ENCODE results near the gene MBNL1.

The MBNL1 gene

GRCh38 chr3:152235709-152236298, 32.9 kb upstream of the MBNL1 start (continued):
- TF ChIP-seq ZNF544 (tag by site-specific recombination; IDR thresholded peaks at IDR 0.05) (no peak), ZNF366 (tag by site-specific recombination; conservative IDR thresholded peaks at IDR 0.05) (no peak), ZNF138 (tag by site-specific recombination; IDR thresholded peaks at IDR 0.05; ENCODE audit: borderline replicate concordance) (no peak), ZNF548 (tag by site-specific recombination; IDR thresholded peaks at IDR 0.05) (no peak), CTCF (tag by site-specific recombination; IDR thresholded peaks at IDR 0.05) (no peak)
- TF ChIP-seq, protein P1, sequence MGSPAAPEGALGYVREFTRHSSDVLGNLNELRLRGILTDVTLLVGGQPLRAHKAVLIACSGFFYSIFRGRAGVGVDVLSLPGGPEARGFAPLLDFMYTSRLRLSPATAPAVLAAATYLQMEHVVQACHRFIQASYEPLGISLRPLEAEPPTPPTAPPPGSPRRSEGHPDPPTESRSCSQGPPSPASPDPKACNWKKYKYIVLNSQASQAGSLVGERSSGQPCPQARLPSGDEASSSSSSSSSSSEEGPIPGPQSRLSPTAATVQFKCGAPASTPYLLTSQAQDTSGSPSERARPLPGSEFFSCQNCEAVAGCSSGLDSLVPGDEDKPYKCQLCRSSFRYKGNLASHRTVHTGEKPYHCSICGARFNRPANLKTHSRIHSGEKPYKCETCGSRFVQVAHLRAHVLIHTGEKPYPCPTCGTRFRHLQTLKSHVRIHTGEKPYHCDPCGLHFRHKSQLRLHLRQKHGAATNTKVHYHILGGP (tag by site-specific recombination; IDR thresholded peaks at IDR 0.05) = no peak

GRCh38 chr3:152236716-152237115, 32.0 kb upstream of the MBNL1 start:
- Histone ChIP-seq H3K27ac (ENCODE audit: extremely low read depth, low read depth, low read length) (no peak overlapping the region), H3K9me3 (ENCODE audit: control insufficient read depth, insufficient read depth, low read depth, low read length) (no peaks in the 10 kb centered on the region), H3K4me1 (ENCODE audit: control insufficient read depth, insufficient read depth, low read length) (0 out of 2 replicates have a peak, but pooled peaks cover 2% of the 10 kb centered on the region), H3K36me3 (ENCODE audit: control insufficient read depth in 2 of 2, insufficient read depth in 1 of 2, low read length in 2 of 2) (no peaks in the 10 kb centered on the region), H3K4me3 (ENCODE audit: low read depth, low read length) (no peak overlapping the region)
- TF ChIP-seq IKZF3 (tag by site-specific recombination; IDR thresholded peaks at IDR 0.05) (no peak), ZNF670 (tag by site-specific recombination; IDR thresholded peaks at IDR 0.05; ENCODE audit: low read depth) (no peak), ZNF335 (tag by site-specific recombination; conservative IDR thresholded peaks at IDR 0.05) (peak; percentile 42; the same call in 1 of the 2 replicates), ZNF280C (tag by site-specific recombination; IDR thresholded peaks at IDR 0.05) (no peak), ZNF133 (tag by site-specific recombination; IDR thresholded peaks at IDR 0.05) (no peak), ZNF521 (tag by site-specific recombination; IDR thresholded peaks at IDR 0.05) (no peak), HOXD13 (CRISPR knock-in tag; IDR thresholded peaks at IDR 0.05; ENCODE audit: borderline replicate concordance) (no peak), PRDM6 (tag by site-specific recombination; IDR thresholded peaks at IDR 0.05) (peak; percentile 36; the same call in 1 of the 2 replicates), ZNF624 (tag by site-specific recombination; IDR thresholded peaks at IDR 0.05) (no peak), KLF1 (tag by site-specific recombination; IDR thresholded peaks at IDR 0.05) (no peak), ZNF433 (tag by site-specific recombination; IDR thresholded peaks at IDR 0.05; ENCODE audit: low read depth) (no peak), ZNF704 (tag by site-specific recombination; IDR thresholded peaks at IDR 0.05) (no peak), MEIS1 (CRISPR knock-in tag; IDR thresholded peaks at IDR 0.05; ENCODE audit: borderline replicate concordance) (no peak), ZNF629 (tag by site-specific recombination; IDR thresholded peaks at IDR 0.05) (peak; percentile 18; the same call in 1 of the 2 replicates), ZNF792 (tag by site-specific recombination; IDR thresholded peaks at IDR 0.05) (no peak), ZBTB21 (tag by site-specific recombination; IDR thresholded peaks at IDR 0.05) (no peak), ZNF223 (tag by site-specific recombination; IDR thresholded peaks at IDR 0.05) (no peak), MZF1 (tag by site-specific recombination; IDR thresholded peaks at IDR 0.05; ENCODE audit: borderline replicate concordance) (peak; percentile 34; the same call in 1 of the 2 replicates)
- TF ChIP-seq, protein P2, sequence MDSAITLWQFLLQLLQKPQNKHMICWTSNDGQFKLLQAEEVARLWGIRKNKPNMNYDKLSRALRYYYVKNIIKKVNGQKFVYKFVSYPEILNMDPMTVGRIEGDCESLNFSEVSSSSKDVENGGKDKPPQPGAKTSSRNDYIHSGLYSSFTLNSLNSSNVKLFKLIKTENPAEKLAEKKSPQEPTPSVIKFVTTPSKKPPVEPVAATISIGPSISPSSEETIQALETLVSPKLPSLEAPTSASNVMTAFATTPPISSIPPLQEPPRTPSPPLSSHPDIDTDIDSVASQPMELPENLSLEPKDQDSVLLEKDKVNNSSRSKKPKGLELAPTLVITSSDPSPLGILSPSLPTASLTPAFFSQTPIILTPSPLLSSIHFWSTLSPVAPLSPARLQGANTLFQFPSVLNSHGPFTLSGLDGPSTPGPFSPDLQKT (IDR thresholded peaks at IDR 0.05; ENCODE audit: borderline replicate concordance, low read depth, low read length) = no peak
- TF ChIP-seq, protein P3, sequence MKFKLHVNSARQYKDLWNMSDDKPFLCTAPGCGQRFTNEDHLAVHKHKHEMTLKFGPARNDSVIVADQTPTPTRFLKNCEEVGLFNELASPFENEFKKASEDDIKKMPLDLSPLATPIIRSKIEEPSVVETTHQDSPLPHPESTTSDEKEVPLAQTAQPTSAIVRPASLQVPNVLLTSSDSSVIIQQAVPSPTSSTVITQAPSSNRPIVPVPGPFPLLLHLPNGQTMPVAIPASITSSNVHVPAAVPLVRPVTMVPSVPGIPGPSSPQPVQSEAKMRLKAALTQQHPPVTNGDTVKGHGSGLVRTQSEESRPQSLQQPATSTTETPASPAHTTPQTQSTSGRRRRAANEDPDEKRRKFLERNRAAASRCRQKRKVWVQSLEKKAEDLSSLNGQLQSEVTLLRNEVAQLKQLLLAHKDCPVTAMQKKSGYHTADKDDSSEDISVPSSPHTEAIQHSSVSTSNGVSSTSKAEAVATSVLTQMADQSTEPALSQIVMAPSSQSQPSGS (tag by site-specific recombination; IDR thresholded peaks at IDR 0.05; ENCODE audit: low read depth) = peak; percentile 70
- CTCF ChIA-PET = no interaction called here
- POLR2A ChIA-PET = no interaction called here

Measured in HEK293 (cell line).